Esophagus muscularis mucosa (tissue), 4 donors: Measurements from ENCODE around the gene MCEMP1. TPM values are rescaled to one million over a fixed set of nuclear protein-coding genes. Genes with fewer than 3 reads are reported as not detected.
A peak's percentile ranks its signal among the peaks of the same experiment; 100 is the strongest.

Source experiments
- DNase-seq: peaks from one replicate; pipeline ENCODE4 v3.0.0-alpha.2; 2017; ENCODE audit errors: extremely low spot score
- H3K27ac ChIP-seq, 4 donors: fragments of 200-600 bp; sonication (generic); replicated peaks in 1 of 4; 1 replicate in 3 of 4; 2 replicates in 1 of 4; pipeline ENCODE4 v1.5.1; 2016 to 2019; ENCODE audit warnings: mild to moderate bottlenecking in 1 of 4
- H3K27me3 ChIP-seq, 4 donors: fragments of 200-600 bp; sonication (generic); one replicate each; pipeline versions ENCODE4 v1.5.1 to v1.6.0; 2016 to 2019
- H3K36me3 ChIP-seq, 4 donors: fragments of 200-600 bp; sonication (generic); one replicate each; pipeline ENCODE4 v1.5.1; 2016 to 2019
- H3K4me1 ChIP-seq, 4 donors: fragments of 200-600 bp; sonication (generic); one replicate each; pipeline ENCODE4 v1.5.1; 2016 to 2019
- H3K4me3 ChIP-seq, 4 donors: fragments of 200-600 bp; sonication (generic); 1 replicate in 2 of 4; 2 replicates in 2 of 4; pipeline ENCODE4 v1.5.1; 2016 to 2019; ENCODE audit warnings: mild to moderate bottlenecking in 4 of 4, moderate library complexity in 1 of 4
- H3K9me3 ChIP-seq, 4 donors: fragments of 200-600 bp; sonication (generic); 1 replicate in 3 of 4; 2 replicates in 1 of 4; pipeline ENCODE4 v1.5.1; 2016 to 2019
- CTCF ChIP-seq, 3 experiments: fragments of 200-600 bp in 2 of 3; fragments of 450-650 bp in 1 of 3; sonication (generic) in 2 of 3; IDR thresholded peaks; one replicate each; pipeline ENCODE4 v1.5.1; 2017 to 2019; ENCODE audit warnings: antibody characterized with exemption in 3 of 3, mild to moderate bottlenecking in 2 of 3, moderate library complexity in 1 of 3
- EP300 ChIP-seq: sonication (generic); formaldehyde crosslinking; IDR thresholded peaks from one replicate; pipeline ENCODE4 v1.6.1; 2017; ENCODE audit warnings: antibody characterized with exemption
- POLR2A ChIP-seq: fragments of 450-650 bp; IDR thresholded peaks from one replicate; pipeline ENCODE4 v1.6.1; 2017; ENCODE audit warnings: antibody characterized with exemption, moderate library complexity, mild to moderate bottlenecking, low read depth
- POLR2AphosphoS5 ChIP-seq, 2 donors: sonication (generic); formaldehyde crosslinking; IDR thresholded peaks; one replicate each; pipeline ENCODE4 v1.6.1; 2017; ENCODE audit warnings: antibody characterized with exemption in 2 of 2
- WGBS: methylation state at CpG from one replicate; pipeline ENCODE4 v1.1.5; 2018; 5-methylcytosine and 5-hydroxymethylcytosine counted together
- intact Hi-C: fragments of 100-400 bp; cut with DNase I; formaldehyde crosslinking; loops from one replicate; pipeline ENCODE4 v1.15.1; 2023
- total RNA-seq, 4 donors: library from RNA; depleted of rRNA; stranded (reverse); fragments of >200 nt; gene quantifications; one replicate each; pipeline versions ENCODE4 v1.1.0 to v1.2.1, GENCODE V29; 2016

Gene MCEMP1
- total RNA-seq = 1 to 10 TPM in 1 of 4 donors, under 1 TPM in 2, not detected in 1; 0.34 to 2.0 (median 0.42) TPM

- H3K4me3 ChIP-seq = no peak within 1 kb of the TSS
- peaks cover 0 to 73% (median 4%) of the 10 kb centered on the region in 4 donors for H3K27me3 ChIP-seq
- TF ChIP-seq POLR2AphosphoS5 (IDR thresholded peaks at IDR 0.05) = no peak
- no peak for TF ChIP-seq POLR2A
- TF ChIP-seq CTCF (IDR thresholded peaks at IDR 0.05) = no peak
- TF ChIP-seq EP300 = no peak
- intact Hi-C loops = no loop called here
- peaks cover 5 to 24% (median 14%) of the 10 kb centered on the region in 4 donors for H3K4me1 ChIP-seq
- 51% methylated on average over 10 of the region's 10 CpGs for WGBS
- H3K9me3 ChIP-seq = no peaks in the 10 kb centered on the region
- H3K27ac ChIP-seq = no peak within 1 kb of the TSS
- no peaks in the 10 kb centered on the region for H3K36me3 ChIP-seq
- no peak for DNase-seq
Observed at GRCh38 chr19:7676854-7677253, at the start of gene MCEMP1. Gene MCEMP1 (plus strand): TSS chr19:7677090. CDS start chr19:7677121, 31 bp downstream.

- H3K27ac ChIP-seq = no peak overlapping the region
- intact Hi-C loops = no loop called here
- no peak overlapping the region for H3K4me3 ChIP-seq
- TF ChIP-seq POLR2A (no peak), CTCF (IDR thresholded peaks at IDR 0.05) (no peak), POLR2AphosphoS5 (IDR thresholded peaks at IDR 0.05) (no peak), EP300 (no peak)
- 93% methylated on average over 23 of the region's 24 CpGs for WGBS
- DNase-seq = no peak
- H3K4me1 ChIP-seq = peaks cover 32 to 47% (median 38%) of the 10 kb centered on the region in 4 donors
- no peaks in the 10 kb centered on the region for H3K9me3 ChIP-seq
- peaks cover 26 to 67% (median 54%) of the 10 kb centered on the region in 4 donors for H3K36me3 ChIP-seq
- H3K27me3 ChIP-seq = no peaks in the 10 kb centered on the region
Observed at GRCh38 chr19:7627166-7627565, 49.7 kb upstream of the MCEMP1 start.

- 9% methylated on average over 15 of the region's 15 CpGs for WGBS
- intact Hi-C loops = no loop called here
- peak overlapping the region; percentile 82 to 92 (median 86) for H3K27ac ChIP-seq
- H3K4me3 ChIP-seq = peak overlapping the region; percentile 82 to 97 (median 89)
- peaks cover 32 to 47% (median 38%) of the 10 kb centered on the region in 4 donors for H3K4me1 ChIP-seq
- TF ChIP-seq EP300 = no peak
- no peak for TF ChIP-seq CTCF (IDR thresholded peaks at IDR 0.05)
- TF ChIP-seq POLR2A = no peak
- no peak for DNase-seq
- H3K27me3 ChIP-seq = no peaks in the 10 kb centered on the region
- H3K36me3 ChIP-seq = peaks cover 10 to 58% (median 42%) of the 10 kb centered on the region in 4 donors
- no peaks in the 10 kb centered on the region for H3K9me3 ChIP-seq
Observed at GRCh38 chr19:7628589-7629311, 48.1 kb upstream of the MCEMP1 start.

GRCh38 chr19:7629347-7630054 is 47.4 kb upstream of the MCEMP1 start, which contains the start of the genes PET100 and XAB2:
Gene PET100 (plus strand): TSS chr19:7629793. CDS start chr19:7629834, 41 bp downstream.
Gene XAB2 (minus strand): TSS chr19:7629545. CDS start chr19:7629527, 18 bp downstream.
- peak within 1 kb of the TSS; percentile 82 to 92 (median 86) for H3K27ac ChIP-seq
- WGBS = under 1% methylated on average over 33 of the region's 40 CpGs
- peak; percentile 99 for DNase-seq
- no peaks in the 10 kb centered on the region for H3K9me3 ChIP-seq
- peak in 1 of 3 experiments; percentile 8 for TF ChIP-seq CTCF (IDR thresholded peaks at IDR 0.05)
- TF ChIP-seq POLR2AphosphoS5 (IDR thresholded peaks at IDR 0.05) = peak; percentile 87 to 91
- no peak for TF ChIP-seq POLR2A
- TF ChIP-seq EP300 = no peak
- no peaks in the 10 kb centered on the region for H3K27me3 ChIP-seq
- peaks cover 6 to 51% (median 34%) of the 10 kb centered on the region in 4 donors for H3K36me3 ChIP-seq
- intact Hi-C loops = no loop called here
- peak within 1 kb of the TSS; percentile 82 to 97 (median 89) for H3K4me3 ChIP-seq
- peaks cover 32 to 47% (median 38%) of the 10 kb centered on the region in 4 donors for H3K4me1 ChIP-seq
